ENCODE data around the gene MAGI3. TPM values are rescaled to one million over a fixed set of nuclear protein-coding genes. Genes with fewer than 3 reads are reported as not detected.

The MAGI3 gene
- polyA plus RNA-seq (2013, experiment 1 of 2; ENCODE audit: insufficient read length), result 5.9 TPM
- 5.6 TPM for polyA plus RNA-seq (2013, experiment 2 of 2; ENCODE audit: insufficient read length)

GRCh38 chr1:113389953-113390834 is at the start of gene MAGI3:
TSS of gene MAGI3 (plus strand) at chr1:113390515. CDS start at chr1:113391034, 519 bp downstream.
- DNase-seq, result peak; percentile 99

- DNase-seq, result no peak
These were observed 36.7 kb upstream of the MAGI3 start for GRCh38 chr1:113353580-113353979.

- DNase-seq, result no peak
These were observed 26.4 kb upstream of the MAGI3 start for GRCh38 chr1:113363935-113364334.

- no peak for DNase-seq
These were observed 21.3 kb upstream of the MAGI3 start for GRCh38 chr1:113369040-113369439.

GRCh38 chr1:113369699-113370098 is 20.6 kb upstream of the MAGI3 start:
- no peak for DNase-seq

GRCh38 chr1:113370868-113371267 is 19.4 kb upstream of the MAGI3 start:
- DNase-seq, result no peak

GRCh38 chr1:113372546-113372945 is 17.8 kb upstream of the MAGI3 start:
- no peak for DNase-seq

GRCh38 chr1:113373644-113374043 is 16.7 kb upstream of the MAGI3 start:
- DNase-seq, result no peak

GRCh38 chr1:113375878-113376277 is 14.4 kb upstream of the MAGI3 start:
- no peak for DNase-seq

GRCh38 chr1:113380075-113380474 is 10.2 kb upstream of the MAGI3 start:
- no peak for DNase-seq

GRCh38 chr1:113388017-113388620 is 2.2 kb upstream of the MAGI3 start:
- no peak for DNase-seq

- DNase-seq, result no peak
These were observed 1.5 kb upstream of the MAGI3 start for GRCh38 chr1:113388621-113389358.

- DNase-seq, result no peak
These were observed 859 bp upstream of the MAGI3 start for GRCh38 chr1:113389359-113389952.

GRCh38 chr1:113390871-113391648 is 745 bp downstream of the MAGI3 start:
- peak; percentile 20 for DNase-seq

- no peak for DNase-seq
These were observed 1.4 kb downstream of the MAGI3 start for GRCh38 chr1:113391649-113392271.

GRCh38 chr1:113392541-113393128 is 2.3 kb downstream of the MAGI3 start:
- no peak for DNase-seq

- no peak for DNase-seq
These were observed 3.9 kb downstream of the MAGI3 start for GRCh38 chr1:113394043-113394862.

GRCh38 chr1:113394863-113395259 is 4.5 kb downstream of the MAGI3 start:
- DNase-seq, result no peak

- DNase-seq, result no peak
These were observed 5.8 kb downstream of the MAGI3 start for GRCh38 chr1:113396102-113396501.

- DNase-seq, result peak; percentile 78
These were observed 6.3 kb downstream of the MAGI3 start for GRCh38 chr1:113396585-113396984.
